Loucy (cell line): Measurements from ENCODE around the gene CTRB2.

Experiments used
- H2AFZ ChIP-seq: fragments of 200-600 bp; sonication (generic); 2 replicates; pipeline ENCODE4 v1.6.0; 2016; ENCODE audit warnings: antibody characterized with exemption, mild to moderate bottlenecking, low read length, moderate library complexity
- H3F3A ChIP-seq: fragments of 200-600 bp; 2 replicates; pipeline ENCODE4 v1.6.0; 2016; ENCODE audit warnings: antibody characterized with exemption, low read depth, mild to moderate bottlenecking
- H3K27me3 ChIP-seq: fragments of 200-600 bp; sonication (generic); 2 replicates; pipeline ENCODE4 v1.6.1; 2014; ENCODE audit warnings: low read length, mild to moderate bottlenecking; ENCODE audit not compliant: insufficient read depth, poor library complexity, severe bottlenecking
- H3K36me3 ChIP-seq: fragments of 200-600 bp; sonication (generic); 2 replicates; pipeline ENCODE4 v1.6.1; 2016; ENCODE audit warnings: low read length; ENCODE audit not compliant: insufficient read depth
- H3K4me1 ChIP-seq: fragments of 200-600 bp; sonication (generic); 2 replicates; pipeline ENCODE4 v1.5.1; 2014; ENCODE audit warnings: low read length, mild to moderate bottlenecking; ENCODE audit not compliant: insufficient read depth, poor library complexity, severe bottlenecking
- H3K4me2 ChIP-seq: fragments of 200-600 bp; sonication (generic); 2 replicates; pipeline ENCODE4 v1.6.0; 2014; ENCODE audit warnings: antibody characterized with exemption, low read length, low read depth, mild to moderate bottlenecking; ENCODE audit not compliant: poor library complexity, severe bottlenecking
- H3K4me3 ChIP-seq: fragments of 200-600 bp; sonication (generic); 2 replicates; pipeline ENCODE4 v1.5.1; 2014; ENCODE audit warnings: low read length, mild to moderate bottlenecking, mixed read lengths; ENCODE audit not compliant: poor library complexity, severe bottlenecking
- H3K79me2 ChIP-seq: fragments of 200-600 bp; sonication (generic); 2 replicates; pipeline ENCODE4 v1.6.1; 2014; ENCODE audit warnings: low read length; ENCODE audit not compliant: insufficient read depth
- H3K9ac ChIP-seq: fragments of 200-600 bp; sonication (generic); 2 replicates; pipeline ENCODE4 v1.6.0; 2014; ENCODE audit warnings: mild to moderate bottlenecking, low read depth, low read length, moderate library complexity; ENCODE audit not compliant: poor library complexity, severe bottlenecking
- H3K9me2 ChIP-seq: fragments of 200-600 bp; sonication (generic); replicated peaks from 2 replicates; pipeline ENCODE4 v1.6.1; 2016; ENCODE audit warnings: low read depth, low read length, mixed read lengths
- H3K9me3 ChIP-seq: fragments of 200-600 bp; sonication (generic); 2 replicates; pipeline ENCODE4 v1.6.1; 2014; ENCODE audit warnings: mild to moderate bottlenecking, antibody characterized with exemption, low read length, low read depth; ENCODE audit not compliant: insufficient read depth
- H4K20me1 ChIP-seq: fragments of 200-600 bp; sonication (generic); 2 replicates; pipeline ENCODE4 v1.6.0; 2014; ENCODE audit warnings: antibody characterized with exemption, low read length, mild to moderate bottlenecking; ENCODE audit not compliant: insufficient read depth, poor library complexity, severe bottlenecking
- CTCF ChIP-seq: fragments of 200-600 bp; sonication (generic); conservative IDR thresholded peaks from 2 replicates; pipeline ENCODE4 v1.5.1; 2014; ENCODE audit warnings: mild to moderate bottlenecking, antibody characterized with exemption, low read length
- EZH2phosphoT487 ChIP-seq: fragments of 200-600 bp; IDR thresholded peaks from 2 replicates; pipeline ENCODE4 v1.6.1; 2018; ENCODE audit warnings: antibody characterized with exemption, mild to moderate bottlenecking, moderate library complexity, borderline replicate concordance

The CTRB2 gene

GRCh38 chr16:75206749-75207451 is at the start of gene CTRB2:
Gene CTRB2 (minus strand): TSS chr16:75207161. CDS start chr16:75207141, 20 bp downstream.
- Histone ChIP-seq H3K36me3 (no peaks in the 10 kb centered on the region), H3F3A (no peaks in the 10 kb centered on the region), H3K9ac (no peak within 1 kb of the TSS), H3K4me2 (no peak within 1 kb of the TSS), H3K79me2 (no peaks in the 10 kb centered on the region), H3K9me3 (no peaks in the 10 kb centered on the region), H3K4me1 (no peaks in the 10 kb centered on the region), H3K9me2 (no peaks in the 10 kb centered on the region), H3K27me3 (no peaks in the 10 kb centered on the region), H2AFZ (no peak within 1 kb of the TSS), H3K4me3 (no peak within 1 kb of the TSS), H4K20me1 (no peaks in the 10 kb centered on the region)
- no peak for TF ChIP-seq CTCF
- no peak for TF ChIP-seq EZH2phosphoT487

GRCh38 chr16:75256059-75256571 is 49.2 kb upstream of the CTRB2 start:
- no peak overlapping the region for H3K4me2 ChIP-seq
- no peak overlapping the region for H3K4me3 ChIP-seq
- no peaks in the 10 kb centered on the region for H3K4me1 ChIP-seq
- H2AFZ ChIP-seq: no peak overlapping the region
- H3K36me3 ChIP-seq: no peaks in the 10 kb centered on the region
- no peak overlapping the region for H3K9ac ChIP-seq
- no peaks in the 10 kb centered on the region for H3F3A ChIP-seq
- no peak for TF ChIP-seq EZH2phosphoT487
- TF ChIP-seq CTCF: peak; percentile 21; the same call in 1 of the 2 replicates
- no peaks in the 10 kb centered on the region for H3K9me2 ChIP-seq
- H4K20me1 ChIP-seq: no peaks in the 10 kb centered on the region
- peaks cover 14% of the 10 kb centered on the region for H3K27me3 ChIP-seq
- no peaks in the 10 kb centered on the region for H3K9me3 ChIP-seq
- no peaks in the 10 kb centered on the region for H3K79me2 ChIP-seq

GRCh38 chr16:75254359-75254837 is 47.4 kb upstream of the CTRB2 start:
- Histone ChIP-seq H4K20me1 (no peaks in the 10 kb centered on the region), H3K79me2 (no peaks in the 10 kb centered on the region), H3K4me2 (no peak overlapping the region), H2AFZ (no peak overlapping the region), H3F3A (no peaks in the 10 kb centered on the region), H3K9me2 (no peaks in the 10 kb centered on the region), H3K9me3 (no peaks in the 10 kb centered on the region), H3K4me1 (no peaks in the 10 kb centered on the region), H3K27me3 (peaks cover 14% of the 10 kb centered on the region), H3K4me3 (no peak overlapping the region), H3K9ac (no peak overlapping the region), H3K36me3 (no peaks in the 10 kb centered on the region)
- no peak for TF ChIP-seq CTCF
- TF ChIP-seq EZH2phosphoT487: no peak
